ENCODE data around the gene PTPRM. TPM values are rescaled to one million over a fixed set of nuclear protein-coding genes. Genes with fewer than 3 reads are reported as not detected.
A peak's percentile ranks its signal among the peaks of the same experiment; 100 is the strongest.

Gene PTPRM
- total and polyA plus RNA-seq, 2 donors = 37.3 to 55.6 TPM

- Histone ChIP-seq H3K4me1 (ENCODE audit: control insufficient read depth in 2 of 2, insufficient read depth in 2 of 2, low read length in 2 of 2) (no peaks in the 10 kb centered on the region), H3K27ac (ENCODE audit: low read depth in 1 of 2, low read length in 1 of 2) (no peak overlapping the region), H3K4me3 (ENCODE audit: low read length in 2 of 2) (no peak overlapping the region), H3K36me3 (ENCODE audit: control insufficient read depth in 2 of 2, insufficient read depth in 2 of 2, low read length in 1 of 2) (no peaks in the 10 kb centered on the region), H3K9me3 (ENCODE audit: control insufficient read depth in 2 of 2, insufficient read depth in 1 of 2, low read length in 1 of 2) (no peaks in the 10 kb centered on the region), H3K27me3 (ENCODE audit: control insufficient read depth in 2 of 2, insufficient read depth in 1 of 2, low read length in 1 of 2) (no peaks in the 10 kb centered on the region)
- no peak for DNase-seq (ENCODE audit: low read depth in 6 of 9, low spot score in 9 of 9)
- 97% methylated on average over 10 of the region's 10 CpGs for WGBS
Observed at GRCh38 chr18:8357320-8357719, 790.2 kb downstream of the PTPRM start.

GRCh38 chr18:8358033-8358765 is 791.1 kb downstream of the PTPRM start:
- H3K9me3 ChIP-seq (ENCODE audit: control insufficient read depth in 2 of 2, insufficient read depth in 1 of 2, low read length in 1 of 2) = no peaks in the 10 kb centered on the region
- H3K27ac ChIP-seq (ENCODE audit: low read depth in 1 of 2, low read length in 1 of 2) = no peak overlapping the region
- no peaks in the 10 kb centered on the region for H3K27me3 ChIP-seq (ENCODE audit: control insufficient read depth in 2 of 2, insufficient read depth in 1 of 2, low read length in 1 of 2)
- no peaks in the 10 kb centered on the region for H3K36me3 ChIP-seq (ENCODE audit: control insufficient read depth in 2 of 2, insufficient read depth in 2 of 2, low read length in 1 of 2)
- DNase-seq (ENCODE audit: low read depth in 6 of 9, low spot score in 9 of 9) = no peak
- 91% methylated on average over 6 of the region's 6 CpGs for WGBS
- no peaks in the 10 kb centered on the region for H3K4me1 ChIP-seq (ENCODE audit: control insufficient read depth in 2 of 2, insufficient read depth in 2 of 2, low read length in 2 of 2)
- no peak overlapping the region for H3K4me3 ChIP-seq (ENCODE audit: low read length in 2 of 2)

GRCh38 chr18:8359076-8359475 is 792.0 kb downstream of the PTPRM start:
- 96% methylated on average over 6 of the region's 6 CpGs for WGBS

GRCh38 chr18:8359481-8359880 is 792.4 kb downstream of the PTPRM start:
- no peak for DNase-seq (ENCODE audit: low read depth in 6 of 9, low spot score in 9 of 9)
- Histone ChIP-seq H3K4me1 (ENCODE audit: control insufficient read depth in 2 of 2, insufficient read depth in 2 of 2, low read length in 2 of 2) (no peaks in the 10 kb centered on the region), H3K9me3 (ENCODE audit: control insufficient read depth in 2 of 2, insufficient read depth in 1 of 2, low read length in 1 of 2) (no peaks in the 10 kb centered on the region), H3K27me3 (ENCODE audit: control insufficient read depth in 2 of 2, insufficient read depth in 1 of 2, low read length in 1 of 2) (no peaks in the 10 kb centered on the region), H3K36me3 (ENCODE audit: control insufficient read depth in 2 of 2, insufficient read depth in 2 of 2, low read length in 1 of 2) (no peaks in the 10 kb centered on the region), H3K27ac (ENCODE audit: low read depth in 1 of 2, low read length in 1 of 2) (no peak overlapping the region), H3K4me3 (ENCODE audit: low read length in 2 of 2) (no peak overlapping the region)
- WGBS = 97% methylated on average over 8 of the region's 8 CpGs

More at GRCh38 chr18:8359076-8359475, 792.0 kb downstream of the PTPRM start:
- Histone ChIP-seq H3K4me1 (ENCODE audit: control insufficient read depth in 2 of 2, insufficient read depth in 2 of 2, low read length in 2 of 2) (no peaks in the 10 kb centered on the region), H3K27ac (ENCODE audit: low read depth in 1 of 2, low read length in 1 of 2) (no peak overlapping the region), H3K9me3 (ENCODE audit: control insufficient read depth in 2 of 2, insufficient read depth in 1 of 2, low read length in 1 of 2) (no peaks in the 10 kb centered on the region), H3K36me3 (ENCODE audit: control insufficient read depth in 2 of 2, insufficient read depth in 2 of 2, low read length in 1 of 2) (no peaks in the 10 kb centered on the region), H3K4me3 (ENCODE audit: low read length in 2 of 2) (no peak overlapping the region), H3K27me3 (ENCODE audit: control insufficient read depth in 2 of 2, insufficient read depth in 1 of 2, low read length in 1 of 2) (no peaks in the 10 kb centered on the region)
- DNase-seq (ENCODE audit: low read depth in 6 of 9, low spot score in 9 of 9) = peak in 1 of 9 donors; percentile 31

- Histone ChIP-seq H3K27me3 (ENCODE audit: control insufficient read depth in 2 of 2, insufficient read depth in 1 of 2, low read length in 1 of 2) (no peaks in the 10 kb centered on the region), H3K36me3 (ENCODE audit: control insufficient read depth in 2 of 2, insufficient read depth in 2 of 2, low read length in 1 of 2) (no peaks in the 10 kb centered on the region), H3K4me1 (ENCODE audit: control insufficient read depth in 2 of 2, insufficient read depth in 2 of 2, low read length in 2 of 2) (peaks cover 0 to 5% of the 10 kb centered on the region in 2 donors), H3K4me3 (ENCODE audit: low read length in 2 of 2) (no peak overlapping the region), H3K27ac (ENCODE audit: low read depth in 1 of 2, low read length in 1 of 2) (no peak overlapping the region), H3K9me3 (ENCODE audit: control insufficient read depth in 2 of 2, insufficient read depth in 1 of 2, low read length in 1 of 2) (no peaks in the 10 kb centered on the region)
- 99% methylated on average over 5 of the region's 5 CpGs for WGBS
- no peak for DNase-seq (ENCODE audit: low read depth in 6 of 9, low spot score in 9 of 9)
Observed at GRCh38 chr18:8361941-8362471, 794.9 kb downstream of the PTPRM start.

- Histone ChIP-seq H3K4me1 (ENCODE audit: control insufficient read depth in 2 of 2, insufficient read depth in 2 of 2, low read length in 2 of 2) (peaks cover 0 to 12% of the 10 kb centered on the region in 2 donors), H3K27me3 (ENCODE audit: control insufficient read depth in 2 of 2, insufficient read depth in 1 of 2, low read length in 1 of 2) (no peaks in the 10 kb centered on the region), H3K9me3 (ENCODE audit: control insufficient read depth in 2 of 2, insufficient read depth in 1 of 2, low read length in 1 of 2) (no peaks in the 10 kb centered on the region), H3K36me3 (ENCODE audit: control insufficient read depth in 2 of 2, insufficient read depth in 2 of 2, low read length in 1 of 2) (no peaks in the 10 kb centered on the region), H3K27ac (ENCODE audit: low read depth in 1 of 2, low read length in 1 of 2) (no peak overlapping the region), H3K4me3 (ENCODE audit: low read length in 2 of 2) (no peak overlapping the region)
- no peak for DNase-seq (ENCODE audit: low read depth in 6 of 9, low spot score in 9 of 9)
- WGBS = 97% methylated on average over 5 of the region's 5 CpGs
Observed at GRCh38 chr18:8362863-8363262, 795.7 kb downstream of the PTPRM start.

DNA sequence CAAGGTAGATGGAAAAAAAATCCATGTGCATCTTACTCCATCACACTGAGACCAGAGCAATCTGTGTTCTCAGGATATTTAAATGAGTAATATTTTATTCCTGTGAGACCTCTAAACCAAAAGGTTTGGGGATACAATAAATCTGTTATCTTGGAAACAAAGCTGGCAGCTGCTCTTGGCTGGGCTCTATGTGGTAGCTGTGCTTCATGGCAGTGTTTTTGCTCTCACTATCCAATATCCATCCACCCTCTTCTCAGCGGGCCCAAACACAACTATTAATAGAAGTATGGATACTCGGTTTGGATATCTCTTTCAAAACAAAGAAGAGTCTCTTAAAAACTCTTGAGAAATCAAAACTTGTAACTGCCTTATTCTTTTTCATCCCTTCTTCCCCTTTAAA is 797.3 kb downstream of the PTPRM start:
- 94% methylated on average over 2 of the region's 2 CpGs for WGBS
- no peak overlapping the region for H3K4me3 ChIP-seq (ENCODE audit: low read length in 2 of 2)
- H3K27me3 ChIP-seq (ENCODE audit: control insufficient read depth in 2 of 2, insufficient read depth in 1 of 2, low read length in 1 of 2) = no peaks in the 10 kb centered on the region
- H3K9me3 ChIP-seq (ENCODE audit: control insufficient read depth in 2 of 2, insufficient read depth in 1 of 2, low read length in 1 of 2) = no peaks in the 10 kb centered on the region
- no peak for DNase-seq (ENCODE audit: low read depth in 6 of 9, low spot score in 9 of 9)
- no peak overlapping the region for H3K27ac ChIP-seq (ENCODE audit: low read depth in 1 of 2, low read length in 1 of 2)
- no peaks in the 10 kb centered on the region for H3K36me3 ChIP-seq (ENCODE audit: control insufficient read depth in 2 of 2, insufficient read depth in 2 of 2, low read length in 1 of 2)
- peaks cover 0 to 12% of the 10 kb centered on the region in 2 donors for H3K4me1 ChIP-seq (ENCODE audit: control insufficient read depth in 2 of 2, insufficient read depth in 2 of 2, low read length in 2 of 2)

DNA sequence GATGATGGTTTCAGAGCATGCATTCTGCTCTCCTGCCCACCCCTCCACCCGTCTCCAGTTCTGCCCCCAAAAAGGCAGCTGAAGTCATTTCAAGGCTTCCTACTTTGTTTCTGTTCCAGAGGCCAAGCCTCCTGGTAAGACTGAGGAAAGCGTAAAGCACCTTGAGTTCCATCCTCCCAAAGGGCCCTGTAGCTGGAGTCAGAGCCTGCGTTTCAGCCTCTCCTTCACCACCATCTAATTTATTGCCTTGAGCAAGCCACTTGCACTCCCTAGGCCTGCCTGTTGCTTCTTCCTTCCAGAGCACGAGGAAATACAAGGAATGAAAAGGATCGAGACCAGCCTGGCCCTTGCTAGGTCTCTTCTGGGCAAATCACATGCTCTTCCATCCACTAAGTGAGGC is 797.9 kb downstream of the PTPRM start:
- Histone ChIP-seq H3K27me3 (ENCODE audit: control insufficient read depth in 2 of 2, insufficient read depth in 1 of 2, low read length in 1 of 2) (no peaks in the 10 kb centered on the region), H3K36me3 (ENCODE audit: control insufficient read depth in 2 of 2, insufficient read depth in 2 of 2, low read length in 1 of 2) (no peaks in the 10 kb centered on the region), H3K27ac (ENCODE audit: low read depth in 1 of 2, low read length in 1 of 2) (no peak overlapping the region), H3K4me3 (ENCODE audit: low read length in 2 of 2) (no peak overlapping the region), H3K9me3 (ENCODE audit: control insufficient read depth in 2 of 2, insufficient read depth in 1 of 2, low read length in 1 of 2) (no peaks in the 10 kb centered on the region), H3K4me1 (ENCODE audit: control insufficient read depth in 2 of 2, insufficient read depth in 2 of 2, low read length in 2 of 2) (peaks cover 0 to 12% of the 10 kb centered on the region in 2 donors)
- no peak for DNase-seq (ENCODE audit: low read depth in 6 of 9, low spot score in 9 of 9)
- 97% methylated on average over 5 of the region's 5 CpGs for WGBS

- Histone ChIP-seq H3K9me3 (ENCODE audit: control insufficient read depth in 2 of 2, insufficient read depth in 1 of 2, low read length in 1 of 2) (no peaks in the 10 kb centered on the region), H3K36me3 (ENCODE audit: control insufficient read depth in 2 of 2, insufficient read depth in 2 of 2, low read length in 1 of 2) (no peaks in the 10 kb centered on the region), H3K4me1 (ENCODE audit: control insufficient read depth in 2 of 2, insufficient read depth in 2 of 2, low read length in 2 of 2) (peaks cover 0 to 12% of the 10 kb centered on the region in 2 donors), H3K27ac (ENCODE audit: low read depth in 1 of 2, low read length in 1 of 2) (no peak overlapping the region), H3K27me3 (ENCODE audit: control insufficient read depth in 2 of 2, insufficient read depth in 1 of 2, low read length in 1 of 2) (no peaks in the 10 kb centered on the region), H3K4me3 (ENCODE audit: low read length in 2 of 2) (no peak overlapping the region)
- 96% methylated on average over 2 of the region's 2 CpGs for WGBS
- DNase-seq (ENCODE audit: low read depth in 6 of 9, low spot score in 9 of 9) = no peak
Observed at GRCh38 chr18:8365528-8365927, 798.4 kb downstream of the PTPRM start.
